A673 (cell line): ENCODE results near the gene EIF3CL.
"Not testable (repeated sequence)": the region's sequence is repeated elsewhere in the genome, so short reads cannot be mapped to it uniquely, and the experiment has no call there.

Experiments
- CTCF ChIP-seq: fragments of 300-800, 200-600 bp; sonication (generic); conservative IDR thresholded peaks from 2 replicates; pipeline ENCODE4 v1.5.1; 2017; ENCODE audit warnings: low read depth, mild to moderate bottlenecking, antibody characterized with exemption, low read length, moderate library complexity, mixed read lengths
- EZH2 ChIP-seq: fragments of 200-600 bp; sonication (generic); IDR thresholded peaks from 2 replicates; pipeline ENCODE4 v1.6.1; 2017; ENCODE audit warnings: borderline replicate concordance, low read depth, mild to moderate bottlenecking, mixed read lengths, antibody characterized with exemption, low read length; ENCODE audit not compliant: poor library complexity, severe bottlenecking

GRCh38 chr16:28336940-28337710 is 66.5 kb downstream of the EIF3CL start:
- TF ChIP-seq EZH2, CTCF: not testable (repeated sequence)
